ENCODE results near the gene INAFM1.
A peak's percentile ranks its signal among the peaks of the same experiment; 100 is the strongest.

The INAFM1 gene

DNA sequence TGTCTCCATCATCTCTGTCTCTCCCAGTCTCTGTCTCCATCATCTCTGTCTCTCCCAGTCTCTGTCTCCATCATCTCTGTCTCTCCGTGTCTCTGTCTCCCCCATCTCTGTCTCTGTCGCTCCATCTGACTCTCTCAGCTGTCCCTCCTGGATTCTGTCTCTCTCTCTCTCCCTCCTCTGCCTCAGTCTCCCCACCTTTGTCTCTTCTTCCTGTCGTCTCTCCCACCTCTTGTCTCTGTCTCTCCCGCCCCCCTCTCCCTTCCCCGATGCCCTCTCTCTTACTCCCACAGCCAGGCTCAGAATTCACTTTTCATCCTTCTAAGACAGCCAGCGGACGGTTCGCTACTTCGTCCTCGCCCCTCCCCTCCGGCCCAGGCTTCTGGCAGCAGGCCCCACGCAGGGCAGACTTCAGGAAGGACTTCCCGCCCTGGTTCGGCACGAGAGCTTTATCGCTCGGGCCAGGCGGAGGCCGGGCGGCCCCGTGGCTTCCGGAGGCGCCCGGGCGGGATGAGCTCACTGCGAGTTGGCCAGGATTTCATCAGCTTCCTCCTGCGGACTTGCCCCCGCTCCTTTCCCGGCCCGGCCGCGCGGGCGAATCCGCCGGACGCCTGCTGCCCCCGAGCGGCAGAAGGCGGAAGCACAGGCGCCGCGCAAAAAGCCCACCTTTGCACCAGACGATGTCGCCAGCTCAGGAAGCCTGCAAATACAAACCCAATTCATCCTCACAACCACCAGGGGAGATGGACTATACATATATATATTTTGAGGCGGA lies 30.7 kb upstream of the INAFM1 start:
- peak; percentile 45; the same call in 1 of the 2 replicates for TF ChIP-seq NFIC (IDR thresholded peaks at IDR 0.05)
- 0 out of 2 replicates have a peak, but pooled peaks have one; percentile 11 for TF ChIP-seq TEAD4 (IDR thresholded peaks at IDR 0.05)
- peak; percentile 96 for TF ChIP-seq MAX (IDR thresholded peaks at IDR 0.05)
- TF ChIP-seq, protein P1, sequence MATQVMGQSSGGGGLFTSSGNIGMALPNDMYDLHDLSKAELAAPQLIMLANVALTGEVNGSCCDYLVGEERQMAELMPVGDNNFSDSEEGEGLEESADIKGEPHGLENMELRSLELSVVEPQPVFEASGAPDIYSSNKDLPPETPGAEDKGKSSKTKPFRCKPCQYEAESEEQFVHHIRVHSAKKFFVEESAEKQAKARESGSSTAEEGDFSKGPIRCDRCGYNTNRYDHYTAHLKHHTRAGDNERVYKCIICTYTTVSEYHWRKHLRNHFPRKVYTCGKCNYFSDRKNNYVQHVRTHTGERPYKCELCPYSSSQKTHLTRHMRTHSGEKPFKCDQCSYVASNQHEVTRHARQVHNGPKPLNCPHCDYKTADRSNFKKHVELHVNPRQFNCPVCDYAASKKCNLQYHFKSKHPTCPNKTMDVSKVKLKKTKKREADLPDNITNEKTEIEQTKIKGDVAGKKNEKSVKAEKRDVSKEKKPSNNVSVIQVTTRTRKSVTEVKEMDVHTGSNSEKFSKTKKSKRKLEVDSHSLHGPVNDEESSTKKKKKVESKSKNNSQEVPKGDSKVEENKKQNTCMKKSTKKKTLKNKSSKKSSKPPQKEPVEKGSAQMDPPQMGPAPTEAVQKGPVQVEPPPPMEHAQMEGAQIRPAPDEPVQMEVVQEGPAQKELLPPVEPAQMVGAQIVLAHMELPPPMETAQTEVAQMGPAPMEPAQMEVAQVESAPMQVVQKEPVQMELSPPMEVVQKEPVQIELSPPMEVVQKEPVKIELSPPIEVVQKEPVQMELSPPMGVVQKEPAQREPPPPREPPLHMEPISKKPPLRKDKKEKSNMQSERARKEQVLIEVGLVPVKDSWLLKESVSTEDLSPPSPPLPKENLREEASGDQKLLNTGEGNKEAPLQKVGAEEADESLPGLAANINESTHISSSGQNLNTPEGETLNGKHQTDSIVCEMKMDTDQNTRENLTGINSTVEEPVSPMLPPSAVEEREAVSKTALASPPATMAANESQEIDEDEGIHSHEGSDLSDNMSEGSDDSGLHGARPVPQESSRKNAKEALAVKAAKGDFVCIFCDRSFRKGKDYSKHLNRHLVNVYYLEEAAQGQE (IDR thresholded peaks at IDR 0.05; ENCODE audit: low read depth) = no peak
- no peak for TF ChIP-seq TAF1 (IDR thresholded peaks at IDR 0.05; ENCODE audit: low read depth)
- TF ChIP-seq CREB1 (IDR thresholded peaks at IDR 0.05; ENCODE audit: low read depth) = no peak
- TF ChIP-seq EGR1 (IDR thresholded peaks at IDR 0.05) = no peak
- TF ChIP-seq YY1 (IDR thresholded peaks at IDR 0.05; ENCODE audit: low read depth) = no peak
- TF ChIP-seq CEBPB (IDR thresholded peaks at IDR 0.05) = peak; percentile 85; the same call in 1 of the 2 replicates
- TF ChIP-seq EP300 (IDR thresholded peaks at IDR 0.05; ENCODE audit: borderline replicate concordance) = no peak; the same call in 1 of the 2 replicates
- peak; percentile 94 for TF ChIP-seq RAD21 (IDR thresholded peaks at IDR 0.05; ENCODE audit: low read depth)
- TF ChIP-seq TCF12 (IDR thresholded peaks at IDR 0.05; ENCODE audit: low read depth) = peak; percentile 75
- no peak for TF ChIP-seq FOXM1 (IDR thresholded peaks at IDR 0.05; ENCODE audit: borderline replicate concordance, low read depth)
- TF ChIP-seq ZBTB7A (IDR thresholded peaks at IDR 0.05; ENCODE audit: low read depth) = peak; percentile 69
- TF ChIP-seq, protein P2, sequence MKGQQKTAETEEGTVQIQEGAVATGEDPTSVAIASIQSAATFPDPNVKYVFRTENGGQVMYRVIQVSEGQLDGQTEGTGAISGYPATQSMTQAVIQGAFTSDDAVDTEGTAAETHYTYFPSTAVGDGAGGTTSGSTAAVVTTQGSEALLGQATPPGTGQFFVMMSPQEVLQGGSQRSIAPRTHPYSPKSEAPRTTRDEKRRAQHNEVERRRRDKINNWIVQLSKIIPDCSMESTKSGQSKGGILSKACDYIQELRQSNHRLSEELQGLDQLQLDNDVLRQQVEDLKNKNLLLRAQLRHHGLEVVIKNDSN (IDR thresholded peaks at IDR 0.05) = peak; percentile 46

- TF ChIP-seq TAF1 (IDR thresholded peaks at IDR 0.05; ENCODE audit: low read depth) = no peak
- TF ChIP-seq EGR1 (IDR thresholded peaks at IDR 0.05) = no peak
- peak; percentile 64 for TF ChIP-seq RAD21 (IDR thresholded peaks at IDR 0.05; ENCODE audit: low read depth)
These were observed 27.2 kb upstream of the INAFM1 start for GRCh38 chr19:47247308-47247990.

GRCh38 chr19:47253016-47253415 lies 21.7 kb upstream of the INAFM1 start:
- peak; percentile 85 for TF ChIP-seq CEBPB (IDR thresholded peaks at IDR 0.05)

- TF ChIP-seq TCF12 (IDR thresholded peaks at IDR 0.05; ENCODE audit: low read depth) = peak; percentile 93
- peak; percentile 97 for TF ChIP-seq TEAD4 (IDR thresholded peaks at IDR 0.05)
- peak; percentile 2; the same call in 1 of the 2 replicates for TF ChIP-seq EGR1 (IDR thresholded peaks at IDR 0.05)
- TF ChIP-seq YY1 (IDR thresholded peaks at IDR 0.05; ENCODE audit: low read depth) = no peak; the same call in 1 of the 2 replicates
- TF ChIP-seq ZBTB7A (IDR thresholded peaks at IDR 0.05; ENCODE audit: low read depth) = 0 out of 2 replicates have a peak, but pooled peaks have one; percentile 42
- TF ChIP-seq FOXM1 (IDR thresholded peaks at IDR 0.05; ENCODE audit: borderline replicate concordance, low read depth) = peak; percentile 76; the same call in 1 of the 2 replicates
- peak; percentile 42; the same call in 1 of the 2 replicates for TF ChIP-seq CEBPB (IDR thresholded peaks at IDR 0.05)
- peak; percentile 87 for TF ChIP-seq EP300 (IDR thresholded peaks at IDR 0.05; ENCODE audit: borderline replicate concordance)
- peak; percentile 83 for TF ChIP-seq NFIC (IDR thresholded peaks at IDR 0.05)
- TF ChIP-seq TAF1 (IDR thresholded peaks at IDR 0.05; ENCODE audit: low read depth) = no peak
- no peak for TF ChIP-seq RAD21 (IDR thresholded peaks at IDR 0.05; ENCODE audit: low read depth)
- no peak for TF ChIP-seq CREB1 (IDR thresholded peaks at IDR 0.05; ENCODE audit: low read depth)
- TF ChIP-seq MAX (IDR thresholded peaks at IDR 0.05) = peak; percentile 39; the same call in 1 of the 2 replicates
These were observed 21.2 kb upstream of the INAFM1 start for GRCh38 chr19:47253467-47253881.

DNA sequence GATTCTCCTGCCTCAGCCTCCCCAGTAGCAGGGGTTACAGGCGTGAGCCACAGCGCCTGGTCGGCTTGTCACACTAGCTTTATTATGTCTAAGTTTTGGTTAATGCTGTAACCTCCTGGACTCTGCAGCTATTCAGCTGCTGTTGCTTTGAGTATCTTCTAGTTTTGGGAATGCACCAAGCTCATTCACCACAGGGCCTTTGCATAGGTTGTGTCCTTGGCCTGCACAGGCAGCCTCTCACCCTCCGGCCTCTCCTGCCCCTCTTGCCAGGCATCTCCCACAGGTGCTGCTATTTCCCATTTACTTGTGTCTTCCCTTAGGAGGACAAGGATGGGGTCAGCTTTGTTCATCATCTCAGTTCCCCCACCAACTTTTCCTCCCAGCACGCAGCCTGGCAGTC lies 20.7 kb upstream of the INAFM1 start:
- TF ChIP-seq RAD21 (IDR thresholded peaks at IDR 0.05; ENCODE audit: low read depth) = no peak
- no peak for TF ChIP-seq TCF12 (IDR thresholded peaks at IDR 0.05; ENCODE audit: low read depth)
- TF ChIP-seq FOXM1 (IDR thresholded peaks at IDR 0.05; ENCODE audit: borderline replicate concordance, low read depth) = no peak
- TF ChIP-seq, protein P2 (IDR thresholded peaks at IDR 0.05) = no peak
- no peak for TF ChIP-seq EP300 (IDR thresholded peaks at IDR 0.05; ENCODE audit: borderline replicate concordance)
- no peak for TF ChIP-seq CREB1 (IDR thresholded peaks at IDR 0.05; ENCODE audit: low read depth)
- TF ChIP-seq, protein P1 (IDR thresholded peaks at IDR 0.05; ENCODE audit: low read depth) = no peak
- no peak for TF ChIP-seq ZBTB7A (IDR thresholded peaks at IDR 0.05; ENCODE audit: low read depth)
- TF ChIP-seq TAF1 (IDR thresholded peaks at IDR 0.05; ENCODE audit: low read depth) = no peak
- no peak for TF ChIP-seq MAX (IDR thresholded peaks at IDR 0.05)
- TF ChIP-seq TEAD4 (IDR thresholded peaks at IDR 0.05) = no peak
- no peak for TF ChIP-seq YY1 (IDR thresholded peaks at IDR 0.05; ENCODE audit: low read depth)

All from Ishikawa (cell line).